Kidney epithelial cell (primary cell): Measurements from ENCODE around the gene RHOC. TPM values are rescaled to one million over a fixed set of nuclear protein-coding genes. Genes with fewer than 3 reads are reported as not detected.

Source experiments
- DNase-seq: peaks from one replicate; pipeline ENCODE4 v3.0.0-alpha.2; 2010; ENCODE audit warnings: low read depth
- H3K27me3 ChIP-seq: 2 replicates; pipeline ENCODE4 v1.6.0; 2011; ENCODE audit warnings: low read length; ENCODE audit not compliant: control insufficient read depth, insufficient read depth
- H3K36me3 ChIP-seq: 2 replicates; pipeline ENCODE4 v1.5.1; 2011; ENCODE audit warnings: low read length; ENCODE audit not compliant: control insufficient read depth, insufficient read depth
- H3K4me3 ChIP-seq: 2 replicates; pipeline ENCODE4 v1.5.1; 2011; ENCODE audit warnings: low read depth, mild to moderate bottlenecking, control low read depth, low read length
- total RNA-seq: library from RNA; depleted of rRNA; stranded (reverse); fragments of >200 nt; gene quantifications from 2 replicates; pipeline ENCODE4 v1.2.3, GENCODE V29; 2015
- TF ChIP-seq, protein P1 (sequence below): IDR thresholded peaks from 2 replicates; pipeline ENCODE4 v1.5.1; 2011; ENCODE audit warnings: mild to moderate bottlenecking, moderate library complexity, low read length, control low read depth, inconsistent platforms; ENCODE audit not compliant: insufficient read depth, poor library complexity, severe bottlenecking

RHOC gene
- total RNA-seq, 1 donor from 2014 or later: 639 TPM

DNA sequence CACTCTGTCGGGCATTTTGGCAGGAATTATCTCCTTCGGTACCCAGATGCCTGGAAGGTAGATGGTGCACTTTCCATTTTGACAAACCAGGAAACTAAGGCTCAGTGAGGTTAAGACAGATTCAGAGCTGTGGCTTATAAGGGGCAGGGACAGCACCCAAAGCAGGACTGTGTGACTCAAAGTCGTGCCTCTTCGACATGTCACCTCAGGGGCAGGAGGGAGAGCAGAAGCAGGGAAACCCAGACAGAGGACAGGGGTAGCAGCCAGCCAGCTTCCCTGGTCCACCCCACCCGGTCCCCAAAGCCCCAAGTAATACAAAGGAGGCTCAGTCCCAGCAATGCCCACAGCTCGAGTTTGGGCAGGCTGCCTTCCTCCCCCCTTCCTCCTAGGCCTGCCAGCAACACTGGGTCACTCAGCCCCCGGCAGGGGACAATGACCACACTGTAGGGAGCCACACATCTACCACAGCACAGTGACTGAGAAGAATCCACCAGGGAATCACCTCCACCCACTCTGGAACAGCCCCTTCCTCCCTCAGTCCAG is 2.5 kb downstream of the RHOC start:
- H3K27me3 ChIP-seq: no peaks in the 10 kb centered on the region
- peak overlapping the region; percentile 26 for H3K4me3 ChIP-seq
- DNase-seq: no peak
- peaks cover 5% of the 10 kb centered on the region for H3K36me3 ChIP-seq
- TF ChIP-seq, protein P1, sequence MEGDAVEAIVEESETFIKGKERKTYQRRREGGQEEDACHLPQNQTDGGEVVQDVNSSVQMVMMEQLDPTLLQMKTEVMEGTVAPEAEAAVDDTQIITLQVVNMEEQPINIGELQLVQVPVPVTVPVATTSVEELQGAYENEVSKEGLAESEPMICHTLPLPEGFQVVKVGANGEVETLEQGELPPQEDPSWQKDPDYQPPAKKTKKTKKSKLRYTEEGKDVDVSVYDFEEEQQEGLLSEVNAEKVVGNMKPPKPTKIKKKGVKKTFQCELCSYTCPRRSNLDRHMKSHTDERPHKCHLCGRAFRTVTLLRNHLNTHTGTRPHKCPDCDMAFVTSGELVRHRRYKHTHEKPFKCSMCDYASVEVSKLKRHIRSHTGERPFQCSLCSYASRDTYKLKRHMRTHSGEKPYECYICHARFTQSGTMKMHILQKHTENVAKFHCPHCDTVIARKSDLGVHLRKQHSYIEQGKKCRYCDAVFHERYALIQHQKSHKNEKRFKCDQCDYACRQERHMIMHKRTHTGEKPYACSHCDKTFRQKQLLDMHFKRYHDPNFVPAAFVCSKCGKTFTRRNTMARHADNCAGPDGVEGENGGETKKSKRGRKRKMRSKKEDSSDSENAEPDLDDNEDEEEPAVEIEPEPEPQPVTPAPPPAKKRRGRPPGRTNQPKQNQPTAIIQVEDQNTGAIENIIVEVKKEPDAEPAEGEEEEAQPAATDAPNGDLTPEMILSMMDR: no peak

DNA sequence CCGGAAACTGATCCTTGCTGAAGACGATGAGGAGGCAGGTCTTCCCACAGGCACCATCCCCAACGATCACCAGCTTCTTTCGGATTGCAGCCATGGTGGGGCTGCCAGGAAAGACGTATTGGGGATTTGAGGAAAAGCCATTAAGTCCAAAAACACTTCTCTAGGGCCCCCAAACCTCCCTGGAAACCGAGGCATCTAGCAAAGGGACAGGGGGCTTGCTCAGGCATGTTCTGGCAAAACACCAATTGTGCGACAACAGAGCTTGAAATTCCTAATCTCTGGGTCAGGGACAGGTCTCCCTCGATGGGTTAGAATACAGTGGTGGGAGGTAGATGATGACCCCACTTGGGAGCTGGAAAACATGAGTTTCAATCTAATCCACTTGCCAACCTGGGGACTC is 3.2 kb downstream of the RHOC start:
- no peaks in the 10 kb centered on the region for H3K27me3 ChIP-seq
- TF ChIP-seq, protein P1: no peak
- no peak for DNase-seq
- no peak overlapping the region for H3K4me3 ChIP-seq
- H3K36me3 ChIP-seq: peaks cover 5% of the 10 kb centered on the region

DNA sequence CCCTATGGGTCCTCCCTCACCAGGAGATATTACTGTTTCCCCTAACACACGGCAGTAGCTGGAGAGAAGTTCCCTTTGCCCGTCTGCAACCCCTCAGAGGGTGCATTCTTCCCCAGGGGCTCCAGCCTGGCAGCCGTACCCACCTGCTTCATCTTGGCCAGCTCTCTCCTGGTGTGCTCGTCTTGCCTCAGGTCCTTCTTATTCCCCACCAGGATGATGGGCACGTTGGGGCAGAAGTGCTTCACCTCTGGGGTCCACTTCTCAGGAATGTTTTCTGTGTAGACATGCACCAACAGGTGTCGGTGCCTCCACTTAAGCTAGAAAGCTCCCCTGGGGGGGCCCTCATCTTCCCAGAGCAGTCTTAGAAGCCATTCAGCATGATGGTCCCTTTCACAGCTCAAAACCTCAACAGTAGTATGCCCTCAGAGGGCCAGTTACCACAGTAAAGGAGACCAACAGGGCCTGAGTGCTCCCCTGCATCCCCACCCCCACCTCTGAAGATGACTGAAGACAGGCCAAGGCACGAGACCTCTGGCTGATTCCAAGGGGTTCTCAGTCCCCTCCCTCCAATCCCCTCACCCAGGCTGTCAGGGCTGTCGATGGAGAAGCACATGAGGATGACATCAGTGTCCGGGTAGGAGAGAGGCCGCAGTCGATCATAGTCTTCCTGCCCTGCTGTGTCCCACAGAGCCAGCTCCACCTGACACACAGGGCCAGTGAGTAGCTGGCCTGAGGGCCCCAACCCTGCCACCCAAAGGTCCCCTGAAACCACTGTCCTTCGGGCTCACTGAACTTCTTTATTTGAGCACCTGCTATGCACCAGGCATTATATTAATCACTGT is 4.3 kb downstream of the RHOC start:
- no peak for DNase-seq
- Histone ChIP-seq H3K36me3 (peaks cover 5% of the 10 kb centered on the region), H3K4me3 (no peak overlapping the region), H3K27me3 (no peaks in the 10 kb centered on the region)
- TF ChIP-seq, protein P1: no peak

- Histone ChIP-seq H3K27me3 (no peaks in the 10 kb centered on the region), H3K4me3 (no peak overlapping the region), H3K36me3 (peaks cover 5% of the 10 kb centered on the region)
- TF ChIP-seq, protein P1: no peak
- DNase-seq: no peak
These were observed 4.9 kb downstream of the RHOC start for GRCh38 chr1:112702067-112702395.

DNA sequence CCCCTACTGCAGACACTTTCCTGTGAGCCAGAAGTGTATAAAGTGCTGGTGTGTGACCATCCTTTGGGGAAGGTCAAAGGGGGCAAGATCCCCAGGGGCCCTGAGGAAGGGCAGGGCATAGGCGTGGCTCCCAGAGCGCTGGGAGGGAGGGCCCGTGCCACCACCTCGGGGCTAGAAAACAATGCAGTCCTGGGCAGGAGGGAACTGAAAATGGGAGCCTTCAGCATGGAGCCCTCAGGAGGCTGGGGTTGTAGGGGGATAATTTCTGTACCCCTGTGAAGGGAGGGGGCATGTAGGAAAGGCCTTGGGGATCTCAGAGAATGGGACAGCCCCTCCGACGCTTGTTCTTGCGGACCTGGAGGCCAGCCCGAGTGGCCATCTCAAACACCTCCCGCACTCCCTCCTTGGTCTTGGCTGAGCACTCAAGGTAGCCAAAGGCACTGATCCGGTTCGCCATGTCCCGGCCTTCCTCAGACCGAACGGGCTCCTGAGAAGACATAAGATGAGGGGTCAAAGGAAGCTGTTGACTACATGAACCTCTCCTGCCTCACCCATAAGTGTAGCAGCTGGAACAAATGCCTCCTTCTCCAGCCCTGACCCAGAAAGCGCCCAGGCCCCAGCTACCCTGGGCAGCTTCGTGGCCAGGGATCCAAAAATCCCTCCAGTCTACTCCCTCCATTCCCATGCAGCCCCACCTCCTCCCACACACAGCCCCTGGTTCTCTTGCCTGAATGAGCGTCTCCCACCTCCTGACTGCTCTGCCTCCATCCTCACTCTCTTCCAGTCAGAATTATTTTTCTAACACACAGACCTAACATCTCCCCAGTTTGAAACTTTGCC is 5.5 kb downstream of the RHOC start:
- TF ChIP-seq, protein P1: no peak
- Histone ChIP-seq H3K27me3 (no peaks in the 10 kb centered on the region), H3K36me3 (peaks cover 6% of the 10 kb centered on the region), H3K4me3 (no peak overlapping the region)
- DNase-seq: no peak
